Gastrocnemius medialis (tissue), 4 donors: ENCODE data around the gene PRTN3.

ENCODE experiments used
- POLR2A ChIP-seq, 2 donors: fragments of 450-650 bp; IDR thresholded peaks; one replicate each; pipeline ENCODE4 v1.6.1; 2017; ENCODE audit warnings: antibody characterized with exemption in 2 of 2, mild to moderate bottlenecking in 2 of 2, moderate library complexity in 2 of 2
- TF ChIP-seq, protein P1 (sequence below), 5 experiments: fragments of 450-650 bp in 3 of 5; fragments of 200-600 bp in 2 of 5; sonication (generic) in 2 of 5; IDR thresholded peaks in 4 of 5; conservative IDR thresholded peaks in 1 of 5; 1 replicate in 4 of 5; 2 replicates in 1 of 5; pipeline ENCODE4 v1.5.1; 2016 to 2019; ENCODE audit warnings: antibody characterized with exemption in 5 of 5, mild to moderate bottlenecking in 3 of 5, moderate library complexity in 3 of 5

DNA sequence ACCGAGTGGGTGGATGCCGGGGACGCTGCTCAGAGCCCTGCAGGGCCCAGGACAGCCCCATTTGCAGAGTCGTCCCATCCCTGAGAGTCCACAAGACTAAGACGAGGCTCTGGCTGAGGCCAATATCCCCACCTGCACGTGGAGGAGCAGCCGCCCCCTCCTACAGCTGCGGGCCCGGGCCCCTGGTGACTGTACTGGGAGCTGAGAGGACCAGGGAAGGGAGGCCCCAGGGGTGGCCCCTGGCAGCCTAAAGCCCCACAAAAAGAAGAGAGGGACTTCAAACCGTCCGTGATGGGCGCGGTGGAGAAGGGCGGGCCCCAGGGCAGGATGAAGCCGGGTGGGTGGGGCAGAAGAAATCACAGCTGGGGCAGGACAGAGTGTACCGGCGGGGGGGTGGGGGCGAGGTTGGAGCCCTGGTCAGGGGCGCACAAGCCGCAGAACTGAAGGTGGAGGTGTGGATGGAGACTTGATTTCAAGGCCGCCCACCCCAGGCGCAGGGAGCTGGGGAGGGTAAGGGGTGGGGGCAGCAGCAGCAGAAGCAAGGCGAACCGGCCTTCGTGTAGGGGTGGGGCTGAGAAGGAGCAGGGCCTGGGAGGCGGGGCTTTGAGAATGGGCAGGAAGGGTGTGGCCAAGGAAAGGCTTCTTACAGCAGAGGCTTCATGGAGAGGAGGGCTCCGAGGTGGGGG, 31.6 kb downstream of the PRTN3 start:
- TF ChIP-seq, protein P1, sequence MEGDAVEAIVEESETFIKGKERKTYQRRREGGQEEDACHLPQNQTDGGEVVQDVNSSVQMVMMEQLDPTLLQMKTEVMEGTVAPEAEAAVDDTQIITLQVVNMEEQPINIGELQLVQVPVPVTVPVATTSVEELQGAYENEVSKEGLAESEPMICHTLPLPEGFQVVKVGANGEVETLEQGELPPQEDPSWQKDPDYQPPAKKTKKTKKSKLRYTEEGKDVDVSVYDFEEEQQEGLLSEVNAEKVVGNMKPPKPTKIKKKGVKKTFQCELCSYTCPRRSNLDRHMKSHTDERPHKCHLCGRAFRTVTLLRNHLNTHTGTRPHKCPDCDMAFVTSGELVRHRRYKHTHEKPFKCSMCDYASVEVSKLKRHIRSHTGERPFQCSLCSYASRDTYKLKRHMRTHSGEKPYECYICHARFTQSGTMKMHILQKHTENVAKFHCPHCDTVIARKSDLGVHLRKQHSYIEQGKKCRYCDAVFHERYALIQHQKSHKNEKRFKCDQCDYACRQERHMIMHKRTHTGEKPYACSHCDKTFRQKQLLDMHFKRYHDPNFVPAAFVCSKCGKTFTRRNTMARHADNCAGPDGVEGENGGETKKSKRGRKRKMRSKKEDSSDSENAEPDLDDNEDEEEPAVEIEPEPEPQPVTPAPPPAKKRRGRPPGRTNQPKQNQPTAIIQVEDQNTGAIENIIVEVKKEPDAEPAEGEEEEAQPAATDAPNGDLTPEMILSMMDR (IDR thresholded peaks at IDR 0.05 in 4 of 5, conservative IDR thresholded peaks at IDR 0.05 in 1 of 5), result no peak
- no peak for TF ChIP-seq POLR2A (IDR thresholded peaks at IDR 0.05)
